ENCODE measurements around the gene MRTFB.

MRTFB gene

GRCh38 chr16:14051103-14051729 is 19.9 kb upstream of the MRTFB start:
- Mint-ChIP-seq H3K27me3 (no peaks in the 10 kb centered on the region), H3K27ac (no peak overlapping the region), H3K9me3 (no peaks in the 10 kb centered on the region), H3K4me1 (no peaks in the 10 kb centered on the region), H3K36me3 (no peaks in the 10 kb centered on the region), H3K4me3 (no peak overlapping the region)

- Mint-ChIP-seq H3K36me3 (no peaks in the 10 kb centered on the region), H3K27ac (no peak overlapping the region), H3K9me3 (peaks cover 10% of the 10 kb centered on the region), H3K27me3 (peaks cover 7% of the 10 kb centered on the region), H3K4me3 (no peak overlapping the region), H3K4me1 (no peaks in the 10 kb centered on the region)
These were observed 14.1 kb upstream of the MRTFB start for GRCh38 chr16:14056970-14057369.

GRCh38 chr16:14057878-14058382 is 13.2 kb upstream of the MRTFB start:
- Mint-ChIP-seq H3K9me3 (peaks cover 10% of the 10 kb centered on the region), H3K36me3 (no peaks in the 10 kb centered on the region), H3K27ac (no peak overlapping the region), H3K4me1 (no peaks in the 10 kb centered on the region), H3K27me3 (peaks cover 7% of the 10 kb centered on the region), H3K4me3 (no peak overlapping the region)

- Mint-ChIP-seq H3K36me3 (no peaks in the 10 kb centered on the region), H3K4me1 (no peaks in the 10 kb centered on the region), H3K27me3 (peaks cover 7% of the 10 kb centered on the region), H3K9me3 (peaks cover 6% of the 10 kb centered on the region), H3K27ac (no peak overlapping the region), H3K4me3 (no peak overlapping the region)
These were observed 9.3 kb upstream of the MRTFB start for GRCh38 chr16:14061732-14062259.

- H3K4me3 Mint-ChIP-seq: no peak overlapping the region
- H3K27ac Mint-ChIP-seq: no peak overlapping the region
- no peaks in the 10 kb centered on the region for H3K36me3 Mint-ChIP-seq
- H3K27me3 Mint-ChIP-seq: peaks cover 6% of the 10 kb centered on the region
- no peaks in the 10 kb centered on the region for H3K4me1 Mint-ChIP-seq
- peaks cover 3% of the 10 kb centered on the region for H3K9me3 Mint-ChIP-seq
These were observed 8.9 kb upstream of the MRTFB start for GRCh38 chr16:14062261-14062660.

- H3K27ac Mint-ChIP-seq: no peak overlapping the region
- H3K27me3 Mint-ChIP-seq: peaks cover 4% of the 10 kb centered on the region
- H3K4me3 Mint-ChIP-seq: no peak overlapping the region
- no peaks in the 10 kb centered on the region for H3K36me3 Mint-ChIP-seq
- H3K4me1 Mint-ChIP-seq: no peaks in the 10 kb centered on the region
- no peaks in the 10 kb centered on the region for H3K9me3 Mint-ChIP-seq
These were observed 7.2 kb upstream of the MRTFB start for GRCh38 chr16:14063618-14064581.

- H3K4me3 Mint-ChIP-seq: peak overlapping the region; percentile 86
These were observed 1.3 kb upstream of the MRTFB start for GRCh38 chr16:14069818-14070217.

GRCh38 chr16:14070555-14070876 is 603 bp upstream of the MRTFB start:
- H3K27ac Mint-ChIP-seq: peak overlapping the region; percentile 90
- H3K36me3 Mint-ChIP-seq: no peaks in the 10 kb centered on the region
- H3K4me3 Mint-ChIP-seq: peak overlapping the region; percentile 86
- H3K27me3 Mint-ChIP-seq: no peaks in the 10 kb centered on the region
- H3K4me1 Mint-ChIP-seq: peaks cover 22% of the 10 kb centered on the region
- H3K9me3 Mint-ChIP-seq: no peaks in the 10 kb centered on the region

More at GRCh38 chr16:14069818-14070217, 1.3 kb upstream of the MRTFB start:
- no peak overlapping the region for H3K27ac Mint-ChIP-seq
- H3K27me3 Mint-ChIP-seq: no peaks in the 10 kb centered on the region
- no peaks in the 10 kb centered on the region for H3K9me3 Mint-ChIP-seq
- no peaks in the 10 kb centered on the region for H3K36me3 Mint-ChIP-seq
- peaks cover 22% of the 10 kb centered on the region for H3K4me1 Mint-ChIP-seq

- H3K36me3 Mint-ChIP-seq: no peaks in the 10 kb centered on the region
- H3K27me3 Mint-ChIP-seq: no peaks in the 10 kb centered on the region
- H3K27ac Mint-ChIP-seq: peak overlapping the region; percentile 51
- H3K9me3 Mint-ChIP-seq: no peaks in the 10 kb centered on the region
- H3K4me1 Mint-ChIP-seq: peaks cover 27% of the 10 kb centered on the region
- H3K4me3 Mint-ChIP-seq: peak overlapping the region; percentile 89
These were observed 605 bp downstream of the MRTFB start for GRCh38 chr16:14071576-14072271.

- Mint-ChIP-seq H3K27me3 (no peaks in the 10 kb centered on the region), H3K4me1 (peaks cover 28% of the 10 kb centered on the region), H3K27ac (no peak overlapping the region), H3K9me3 (no peaks in the 10 kb centered on the region), H3K36me3 (no peaks in the 10 kb centered on the region), H3K4me3 (peak overlapping the region; percentile 89)
These were observed 1.2 kb downstream of the MRTFB start for GRCh38 chr16:14072360-14072759.

GRCh38 chr16:14074544-14074943 is 3.4 kb downstream of the MRTFB start:
- Mint-ChIP-seq H3K4me1 (peaks cover 33% of the 10 kb centered on the region), H3K36me3 (peaks cover 1% of the 10 kb centered on the region), H3K9me3 (no peaks in the 10 kb centered on the region), H3K4me3 (no peak overlapping the region), H3K27me3 (no peaks in the 10 kb centered on the region), H3K27ac (no peak overlapping the region)

- Mint-ChIP-seq H3K4me1 (peaks cover 25% of the 10 kb centered on the region), H3K36me3 (peaks cover 11% of the 10 kb centered on the region), H3K9me3 (no peaks in the 10 kb centered on the region), H3K27me3 (no peaks in the 10 kb centered on the region), H3K4me3 (no peak overlapping the region), H3K27ac (no peak overlapping the region)
These were observed 6.8 kb downstream of the MRTFB start for GRCh38 chr16:14077918-14078317.

- Mint-ChIP-seq H3K4me1 (peaks cover 47% of the 10 kb centered on the region), H3K36me3 (peaks cover 14% of the 10 kb centered on the region), H3K4me3 (no peak overlapping the region), H3K27ac (no peak overlapping the region), H3K27me3 (no peaks in the 10 kb centered on the region), H3K9me3 (no peaks in the 10 kb centered on the region)
These were observed 15.4 kb downstream of the MRTFB start for GRCh38 chr16:14086477-14086876.

GRCh38 chr16:14087181-14087580 is 16.1 kb downstream of the MRTFB start:
- Mint-ChIP-seq H3K27me3 (no peaks in the 10 kb centered on the region), H3K27ac (no peak overlapping the region)

GRCh38 chr16:14087590-14088154 is 16.6 kb downstream of the MRTFB start:
- H3K27me3 Mint-ChIP-seq: no peaks in the 10 kb centered on the region
- H3K9me3 Mint-ChIP-seq: no peaks in the 10 kb centered on the region
- H3K4me3 Mint-ChIP-seq: no peak overlapping the region
- no peak overlapping the region for H3K27ac Mint-ChIP-seq
- H3K36me3 Mint-ChIP-seq: peaks cover 12% of the 10 kb centered on the region
- H3K4me1 Mint-ChIP-seq: peaks cover 55% of the 10 kb centered on the region

More at GRCh38 chr16:14087181-14087580, 16.1 kb downstream of the MRTFB start:
- no peak overlapping the region for H3K4me3 Mint-ChIP-seq
- H3K36me3 Mint-ChIP-seq: peaks cover 12% of the 10 kb centered on the region
- peaks cover 50% of the 10 kb centered on the region for H3K4me1 Mint-ChIP-seq
- no peaks in the 10 kb centered on the region for H3K9me3 Mint-ChIP-seq

All from activated naive CD4-positive, alpha-beta T cell treated with anti-CD3 and anti-CD28 coated beads, Interleukin-2, amount 50 U/mL, for 24 hours (primary cell).